HCT116 (cell line): ENCODE results near the gene CHCHD3. TPM values are rescaled to one million over a fixed set of nuclear protein-coding genes. Genes with fewer than 3 reads are reported as not detected.

ENCODE experiments used
- ATAC-seq: fragments of 200-7000 bp; cut with Tn5 transposase; 2 replicates; pipeline ENCODE4 v1.9.1; 2020; ENCODE audit warnings: mild to moderate bottlenecking, moderate library complexity
- BruUV-seq: library from RNA; stranded (reverse); fragments of 400-500 nt; replicated peaks from 2 replicates; lab custom pipeline; 2021; lab: Mats Ljungman, UMichigan
- CTCF ChIA-PET: fragments of 300-600 bp; sonication (Branson Sonifier 250); formaldehyde crosslinking; loops from one replicate; lab custom pipeline; 2021; ENCODE audit warnings: antibody characterized with exemption; lab: Charles Lee
- POLR2A ChIA-PET: fragments of 300-600, 350-600 bp; sonication (Branson Sonifier 250); formaldehyde crosslinking; loops from one replicate; lab custom pipeline; 2021; ENCODE audit warnings: antibody characterized with exemption; lab: Charles Lee
- RAD21 ChIA-PET, 2 experiments: fragments of 300-600 bp; sonication (Branson Sonifier 250); formaldehyde crosslinking; loops; one replicate each; lab custom pipeline; 2023; ENCODE audit warnings: low total read pairs in 2 of 2; ENCODE audit not compliant: uncharacterized antibody in 2 of 2, unreplicated experiment in 2 of 2, low non-redundant PET in 1 of 2; lab: Charles Lee
- DNase-seq: peaks from one replicate; pipeline ENCODE4 v3.0.0-alpha.2; 2010; ENCODE audit warnings: low read depth, low spot score
- H2AFZ ChIP-seq: fragments of 200-600 bp; shearing (Covaris generic), sonication (generic); 2 replicates; pipeline ENCODE4 v1.6.1; 2017; ENCODE audit warnings: low read depth, mixed run types, mixed read lengths, antibody characterized with exemption, low read length; ENCODE audit not compliant: poor library complexity, severe bottlenecking
- H3K27ac ChIP-seq: 2 replicates; pipeline ENCODE4 v1.5.1; 2012; ENCODE audit warnings: low read depth, low read length
- H3K27me3 ChIP-seq: fragments of 200-600 bp; sonication (generic); 2 replicates; pipeline ENCODE4 v1.6.1; 2016; ENCODE audit warnings: mixed run types, low read length, mixed read lengths; ENCODE audit not compliant: insufficient read depth
- H3K36me3 ChIP-seq, 2 experiments: fragments of 200-500 bp in 1 of 2; fragments of 200-600 bp in 1 of 2; sonication (Bioruptor generic) in 1 of 2; sonication (generic) in 1 of 2; 2 replicates each; pipeline versions ENCODE4 v1.5.1 to v1.6.1; 2014 to 2016; ENCODE audit warnings: low read length in 2 of 2, inconsistent platforms in 1 of 2, mixed read lengths in 1 of 2, mixed run types in 1 of 2; ENCODE audit not compliant: insufficient read depth in 2 of 2, control insufficient read depth in 1 of 2
- H3K4me1 ChIP-seq, 2 experiments: fragments of 200-600 bp in 1 of 2; sonication (generic) in 1 of 2; 2 replicates each; pipeline versions ENCODE4 v1.5.1 to v1.6.1; 2012 to 2017; ENCODE audit warnings: low read length in 2 of 2, inconsistent platforms in 1 of 2, mild to moderate bottlenecking in 1 of 2, mixed read lengths in 1 of 2, mixed run types in 1 of 2, moderate library complexity in 1 of 2; ENCODE audit not compliant: insufficient read depth in 2 of 2, control insufficient read depth in 1 of 2
- H3K4me2 ChIP-seq: fragments of 200-600 bp; sonication (generic); 2 replicates; pipeline ENCODE4 v1.6.1; 2017; ENCODE audit warnings: mixed run types, low read length, mixed read lengths
- H3K4me3 ChIP-seq, 2 experiments: fragments of 200-600 bp in 1 of 2; sonication (generic) in 1 of 2; replicated peaks in 1 of 2; 2 replicates each; pipeline ENCODE4 v1.5.1; 2011 to 2016; ENCODE audit warnings: low read length in 2 of 2, control low read depth in 1 of 2, low read depth in 1 of 2, mild to moderate bottlenecking in 1 of 2, mixed read lengths in 1 of 2, mixed run types in 1 of 2
- H3K79me2 ChIP-seq: fragments of 200-600 bp; sonication (generic); 2 replicates; pipeline ENCODE4 v1.6.1; 2017; ENCODE audit warnings: mild to moderate bottlenecking, mixed run types, low read length, moderate library complexity, mixed read lengths; ENCODE audit not compliant: insufficient read depth
- H3K9ac ChIP-seq: fragments of 200-600 bp; sonication (generic); 2 replicates; pipeline ENCODE4 v1.6.1; 2016; ENCODE audit warnings: low read length, mixed read lengths
- H3K9me2 ChIP-seq: fragments of 200-600 bp; sonication (generic), shearing (Covaris generic); 2 replicates; pipeline ENCODE4 v1.6.1; 2017; ENCODE audit warnings: mixed run types, mild to moderate bottlenecking, moderate library complexity; ENCODE audit not compliant: insufficient read depth
- H3K9me3 ChIP-seq, 2 experiments: fragments of 200-500 bp in 1 of 2; fragments of 200-600 bp in 1 of 2; sonication (Bioruptor generic) in 1 of 2; sonication (generic) in 1 of 2; 2 replicates each; pipeline ENCODE4 v1.6.1; 2014 to 2017; ENCODE audit warnings: low read length in 2 of 2, mixed read lengths in 2 of 2, inconsistent platforms in 1 of 2, low read depth in 1 of 2, mild to moderate bottlenecking in 1 of 2, mixed run types in 1 of 2, moderate library complexity in 1 of 2; ENCODE audit not compliant: control insufficient read depth in 1 of 2, insufficient read depth in 1 of 2
- H4K20me1 ChIP-seq: fragments of 200-600 bp; sonication (generic), shearing (Covaris generic); 2 replicates; pipeline ENCODE4 v1.6.1; 2017; ENCODE audit warnings: mixed run types, mild to moderate bottlenecking, moderate library complexity; ENCODE audit not compliant: insufficient read depth
- CBX3 ChIP-seq: IDR thresholded peaks from 2 replicates; pipeline ENCODE4 v1.6.1; 2012; ENCODE audit warnings: low read depth
- CEBPB ChIP-seq: IDR thresholded peaks from 2 replicates; pipeline ENCODE4 v1.6.1; 2012; ENCODE audit warnings: low read depth
- EGR1 ChIP-seq: IDR thresholded peaks from 2 replicates; pipeline ENCODE4 v1.6.1; 2012; ENCODE audit warnings: low read depth
- ELF1 ChIP-seq: IDR thresholded peaks from 2 replicates; pipeline ENCODE4 v1.6.1; 2012; ENCODE audit warnings: low read depth, borderline replicate concordance
- EZH2 ChIP-seq: fragments of 200-600 bp; sonication (generic); IDR thresholded peaks from 2 replicates; pipeline ENCODE4 v1.6.1; 2017; ENCODE audit warnings: antibody characterized with exemption, mixed run types
- EZH2phosphoT487 ChIP-seq: fragments of 200-600 bp; IDR thresholded peaks from 2 replicates; pipeline ENCODE4 v1.6.1; 2018; ENCODE audit warnings: antibody characterized with exemption, borderline replicate concordance
- JUND ChIP-seq: IDR thresholded peaks from 2 replicates; pipeline ENCODE4 v1.6.1; 2012
- MAX ChIP-seq: IDR thresholded peaks from 2 replicates; pipeline ENCODE4 v1.6.1; 2012
- POLR2A ChIP-seq: IDR thresholded peaks from 2 replicates; pipeline ENCODE4 v1.7.0; 2011; ENCODE audit warnings: borderline replicate concordance; ENCODE audit not compliant: insufficient read depth, insufficient read length; ENCODE audit errors: extremely low read depth
- POLR2AphosphoS5 ChIP-seq: IDR thresholded peaks from 2 replicates; pipeline ENCODE4 v1.6.1; 2011; ENCODE audit warnings: mild to moderate bottlenecking, low read depth, low read length, moderate library complexity
- REST ChIP-seq: IDR thresholded peaks from 2 replicates; pipeline ENCODE4 v1.6.1; 2012; ENCODE audit warnings: low read depth
- SP1 ChIP-seq: IDR thresholded peaks from 2 replicates; pipeline ENCODE4 v1.6.1; 2012; ENCODE audit warnings: low read depth
- SRF ChIP-seq: IDR thresholded peaks from 2 replicates; pipeline ENCODE4 v1.6.1; 2012; ENCODE audit warnings: low read depth
- TCF7L2 ChIP-seq: IDR thresholded peaks from 2 replicates; pipeline ENCODE4 v1.7.0; 2011; ENCODE audit warnings: borderline replicate concordance, inconsistent platforms; ENCODE audit not compliant: insufficient read depth, insufficient read length; ENCODE audit errors: extremely low read depth
- YY1 ChIP-seq: IDR thresholded peaks from 2 replicates; pipeline ENCODE4 v1.6.1; 2011; ENCODE audit warnings: low read length, low read depth, moderate library complexity, mild to moderate bottlenecking; ENCODE audit not compliant: insufficient replicate concordance; ENCODE audit errors: extremely low read depth
- ZBTB33 ChIP-seq: IDR thresholded peaks from 2 replicates; pipeline ENCODE4 v1.6.1; 2011; ENCODE audit warnings: mild to moderate bottlenecking, low read length, moderate library complexity; ENCODE audit not compliant: insufficient replicate concordance; ENCODE audit errors: extremely low read depth
- ZFX ChIP-seq: fragments of 450-650 bp; IDR thresholded peaks from 2 replicates; pipeline ENCODE4 v1.6.1; 2017
- ZNF274 ChIP-seq: fragments of 200-500 bp; sonication (Bioruptor generic); IDR thresholded peaks from 2 replicates; pipeline ENCODE4 v1.6.1; 2014; ENCODE audit warnings: mild to moderate bottlenecking, low read depth, low read length, inconsistent platforms
- intact Hi-C: fragments of 100-400 bp; cut with micrococcal nuclease; formaldehyde crosslinking; loops from 2 replicates; pipeline ENCODE4 v1.10.0; 2022
- total RNA-seq: library from RNA; stranded (reverse); gene quantifications from one replicate; pipeline ENCODE4 v1.2.1, GENCODE V29; 2021; ENCODE audit not compliant: unreplicated experiment
- TF ChIP-seq, protein P1 (sequence below): IDR thresholded peaks from 2 replicates; pipeline ENCODE4 v1.6.1; 2012

The CHCHD3 gene
- total RNA-seq, 1 experiment from 2014 or later = 73.5 TPM

DNA sequence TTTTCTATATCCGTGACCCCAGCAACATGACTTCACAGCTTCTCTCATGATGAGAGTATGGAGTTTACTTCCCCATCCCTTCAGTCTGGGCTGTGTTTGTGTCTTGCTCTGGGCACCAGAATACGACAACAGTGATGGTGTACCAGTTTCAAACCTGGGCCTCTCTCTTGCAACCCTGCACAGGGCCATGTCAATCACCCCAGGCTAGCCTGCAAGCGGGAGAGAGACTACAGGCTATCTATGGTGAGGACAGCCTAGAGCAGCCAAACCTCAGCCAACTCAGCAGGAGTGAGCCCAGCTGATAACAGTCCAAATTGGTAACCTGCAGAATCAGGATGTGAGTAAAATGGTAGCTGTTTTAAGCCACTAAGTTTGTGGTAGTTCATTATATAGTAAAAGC is 235.8 kb downstream of the CHCHD3 start:
- ChIA-PET CTCF (no interaction called here), RAD21 (no interaction called here), POLR2A (no interaction called here)
- H3K79me2 ChIP-seq = no peaks in the 10 kb centered on the region
- no peaks in the 10 kb centered on the region for H3K9me2 ChIP-seq
- intact Hi-C loops = no loop called here
- no peak overlapping the region for H3K9ac ChIP-seq
- no peaks in the 10 kb centered on the region for H3K27me3 ChIP-seq
- ATAC-seq (no peak), DNase-seq (no peak)
- H3K4me1 ChIP-seq = no peaks in the 10 kb centered on the region
- no peaks in the 10 kb centered on the region for H4K20me1 ChIP-seq
- no peak overlapping the region for H3K4me2 ChIP-seq
- no peak for TF ChIP-seq EGR1
- TF ChIP-seq ZFX = no peak
- TF ChIP-seq, protein P1, sequence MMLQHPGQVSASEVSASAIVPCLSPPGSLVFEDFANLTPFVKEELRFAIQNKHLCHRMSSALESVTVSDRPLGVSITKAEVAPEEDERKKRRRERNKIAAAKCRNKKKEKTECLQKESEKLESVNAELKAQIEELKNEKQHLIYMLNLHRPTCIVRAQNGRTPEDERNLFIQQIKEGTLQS = no peak
- TF ChIP-seq JUND = no peak
- no peak for TF ChIP-seq ZBTB33
- TF ChIP-seq CEBPB = no peak
- TF ChIP-seq SP1 = no peak
- TF ChIP-seq REST = no peak
- TF ChIP-seq MAX = no peak
- TF ChIP-seq EZH2 = no peak
- TF ChIP-seq POLR2AphosphoS5 = no peak
- no peak for TF ChIP-seq ZNF274
- no peak for TF ChIP-seq EZH2phosphoT487
- TF ChIP-seq SRF = no peak
- no peak for TF ChIP-seq POLR2A
- no peak for TF ChIP-seq CBX3
- TF ChIP-seq ELF1 = no peak
- no peak for TF ChIP-seq TCF7L2
- no peak for TF ChIP-seq YY1
- no peak overlapping the region for H2AFZ ChIP-seq
- H3K27ac ChIP-seq = no peak overlapping the region
- no peak overlapping the region for H3K4me3 ChIP-seq
- H3K36me3 ChIP-seq = no peaks in the 10 kb centered on the region
- no TSS peak for BruUV-seq
- no peaks in the 10 kb centered on the region for H3K9me3 ChIP-seq
